GM12874 (cell line): ENCODE measurements around the gene ARRDC2.

Source experiments
- CTCF ChIP-seq: IDR thresholded peaks from 2 replicates; pipeline ENCODE4 v1.5.1; 2011; ENCODE audit warnings: low read depth, mild to moderate bottlenecking, control low read depth, low read length, moderate library complexity; ENCODE audit not compliant: insufficient read depth

Gene ARRDC2

GRCh38 chr19:18013210-18014111 lies 5.5 kb downstream of the ARRDC2 start:
- no peak for TF ChIP-seq CTCF

GRCh38 chr19:18014197-18014596 lies 6.2 kb downstream of the ARRDC2 start:
- TF ChIP-seq CTCF, result no peak

GRCh38 chr19:18016209-18016910 lies 8.4 kb downstream of the ARRDC2 start:
- no peak for TF ChIP-seq CTCF

GRCh38 chr19:18017275-18018083 lies 9.5 kb downstream of the ARRDC2 start:
- TF ChIP-seq CTCF, result no peak

GRCh38 chr19:18020212-18021085 lies 12.5 kb downstream of the ARRDC2 start:
- no peak for TF ChIP-seq CTCF

GRCh38 chr19:18021121-18021755 lies 13.3 kb downstream of the ARRDC2 start:
- no peak for TF ChIP-seq CTCF
